HG03521 (cell line): ENCODE results near the gene SLC2A1.
"Not testable (repeated sequence)": the region's sequence is repeated elsewhere in the genome, so short reads cannot be mapped to it uniquely, and the experiment has no call there.

Experiments
- ATAC-seq: cut with Tn5 transposase; IDR thresholded peaks from one replicate; pipeline ENCODE4 v1.9.1; 2021; ENCODE audit warnings: mild to moderate bottlenecking, moderate library complexity; ENCODE audit not compliant: unreplicated experiment

SLC2A1 gene

DNA sequence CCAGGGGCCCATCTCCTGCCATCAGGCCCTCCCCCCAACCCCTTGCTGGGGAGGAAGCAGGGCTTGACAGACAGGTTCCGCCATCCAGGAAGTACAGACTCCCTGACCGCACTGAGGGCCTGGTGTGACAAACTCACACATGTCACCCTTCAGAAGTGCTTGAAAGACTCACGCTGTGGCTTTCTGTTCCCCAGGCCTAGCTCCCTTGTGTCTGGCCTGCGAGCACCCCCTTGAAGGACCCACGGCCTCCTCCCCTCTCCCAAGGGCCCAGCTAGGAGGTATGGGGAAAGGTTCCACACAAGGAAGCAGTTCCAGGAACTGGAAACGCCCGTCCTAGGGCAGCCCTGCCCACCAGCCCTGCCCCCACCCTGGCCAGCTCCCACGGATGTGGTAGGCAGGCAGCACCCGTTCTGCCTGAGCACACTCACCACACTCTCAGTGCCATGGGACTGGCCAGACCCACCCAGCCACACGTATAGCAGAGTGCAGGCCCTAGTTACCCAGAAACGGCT lies 26.7 kb downstream of the SLC2A1 start:
- peak; percentile 60 for ATAC-seq

DNA sequence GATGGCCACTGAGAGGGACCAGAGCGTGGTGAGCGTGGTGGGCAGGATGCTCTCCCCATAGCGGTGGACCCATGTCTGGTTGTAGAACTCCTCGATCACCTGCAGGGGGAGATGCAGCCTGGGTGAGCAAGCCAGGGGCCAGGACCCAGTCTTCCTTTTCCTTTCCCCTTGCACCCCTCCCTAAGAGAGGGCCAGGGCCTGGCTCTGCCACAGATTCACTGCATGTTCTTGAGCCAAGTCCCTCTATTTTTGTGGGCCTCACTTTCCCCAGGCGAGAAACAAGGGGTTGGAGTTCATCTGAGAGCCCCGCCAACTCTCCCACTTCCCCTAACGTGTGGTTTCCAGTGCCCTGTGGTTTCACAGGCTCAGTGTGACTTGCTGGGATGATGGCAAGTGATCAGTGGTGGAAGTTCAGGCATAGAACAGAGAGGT lies 27.5 kb downstream of the SLC2A1 start:
- ATAC-seq = no peak

DNA sequence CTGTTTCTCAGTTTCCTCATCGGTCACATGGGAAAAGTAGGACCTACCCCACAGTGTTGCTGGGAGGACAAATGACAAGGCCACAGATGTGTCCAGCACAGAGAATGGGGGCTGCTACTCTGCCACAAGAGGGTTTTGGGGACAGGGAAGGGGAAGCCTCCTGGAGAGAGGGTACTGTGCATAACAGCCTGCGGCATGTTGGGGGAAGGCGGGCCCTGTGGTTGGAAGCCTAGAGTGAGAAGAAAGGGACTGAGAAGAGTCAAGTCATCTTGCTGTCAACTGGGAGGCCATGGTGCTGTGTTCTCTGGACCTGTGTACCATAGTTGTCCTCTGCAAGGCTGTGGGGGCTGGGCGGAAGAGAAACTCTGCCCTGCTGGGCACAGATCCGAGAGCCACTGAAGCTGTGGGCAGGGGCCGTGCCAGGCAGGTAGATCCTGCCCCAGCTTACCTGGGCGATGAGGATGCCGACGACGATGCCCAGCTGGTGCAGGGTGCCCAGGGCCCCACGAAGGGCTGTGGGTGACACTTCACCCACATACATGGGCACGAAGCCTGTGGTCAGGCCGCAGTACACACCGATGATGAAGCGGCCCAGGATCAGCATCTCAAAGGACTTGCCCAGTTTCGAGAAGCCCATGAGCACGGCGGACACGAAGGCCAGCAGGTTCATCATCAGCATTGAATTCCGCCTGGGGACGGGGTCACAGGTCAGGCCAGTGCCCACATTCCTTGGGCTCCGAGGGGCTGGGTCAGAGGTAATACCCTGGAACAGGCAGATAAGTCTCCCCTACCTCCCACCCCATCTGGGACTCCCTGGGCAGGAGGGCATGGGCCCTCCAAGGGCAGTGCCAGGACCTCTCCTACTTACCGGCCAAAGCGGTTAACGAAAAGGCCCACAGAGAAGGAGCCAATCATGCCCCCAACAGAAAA lies 28.2 kb downstream of the SLC2A1 start:
- no peak for ATAC-seq

DNA sequence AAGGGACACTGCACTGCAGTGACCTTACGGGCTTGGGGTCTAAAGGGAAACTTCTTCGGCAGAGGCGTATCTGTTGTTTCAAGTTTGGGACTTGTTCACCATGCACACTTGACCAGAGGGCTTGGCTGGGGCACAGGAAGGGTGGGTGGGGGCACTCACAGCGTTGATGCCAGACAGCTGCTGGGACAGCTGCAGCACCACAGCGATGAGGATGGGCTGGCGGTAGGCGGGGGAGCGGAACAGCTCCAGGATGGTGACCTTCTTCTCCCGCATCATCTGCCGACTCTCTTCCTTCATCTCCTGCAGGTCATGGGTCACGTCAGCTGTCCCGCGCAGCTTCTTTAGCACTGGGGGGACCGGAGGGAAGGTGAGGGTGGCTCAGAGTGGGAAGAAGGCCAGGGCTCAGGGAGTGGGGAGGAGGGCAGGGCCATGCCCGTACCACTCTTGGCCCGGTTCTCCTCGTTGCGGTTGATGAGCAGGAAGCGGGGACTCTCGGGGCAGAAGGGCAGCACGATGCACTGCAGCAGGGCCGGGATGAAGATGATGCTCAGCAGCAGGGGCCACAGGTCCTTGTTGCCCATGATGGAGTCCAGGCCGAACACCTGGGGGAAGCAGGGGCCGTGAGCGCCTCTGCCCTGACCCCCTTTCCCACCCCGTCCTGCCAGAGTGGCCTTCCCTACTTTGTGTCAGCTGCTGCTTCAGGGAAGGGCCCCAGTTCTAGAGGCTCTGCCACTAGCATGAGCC lies 29.1 kb downstream of the SLC2A1 start:
- no peak for ATAC-seq

DNA sequence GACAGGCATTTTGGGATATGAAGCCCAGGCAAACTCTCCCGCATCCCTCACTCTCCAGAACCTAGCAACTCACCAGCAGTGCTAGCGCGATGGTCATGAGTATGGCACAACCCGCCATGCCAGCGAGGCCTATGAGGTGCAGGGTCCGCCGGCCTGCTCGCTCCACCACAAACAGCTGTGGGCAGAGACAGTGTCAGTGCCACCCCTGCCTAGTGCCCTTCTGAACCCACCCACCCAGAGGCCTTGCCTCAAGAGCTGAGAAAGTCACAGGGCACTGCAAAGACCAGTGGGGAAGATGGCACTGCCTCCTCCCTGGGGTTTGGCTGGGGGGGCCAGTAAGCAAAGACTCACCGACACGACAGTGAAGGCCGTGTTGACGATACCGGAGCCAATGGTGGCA lies 29.8 kb downstream of the SLC2A1 start:
- ATAC-seq = no peak

DNA sequence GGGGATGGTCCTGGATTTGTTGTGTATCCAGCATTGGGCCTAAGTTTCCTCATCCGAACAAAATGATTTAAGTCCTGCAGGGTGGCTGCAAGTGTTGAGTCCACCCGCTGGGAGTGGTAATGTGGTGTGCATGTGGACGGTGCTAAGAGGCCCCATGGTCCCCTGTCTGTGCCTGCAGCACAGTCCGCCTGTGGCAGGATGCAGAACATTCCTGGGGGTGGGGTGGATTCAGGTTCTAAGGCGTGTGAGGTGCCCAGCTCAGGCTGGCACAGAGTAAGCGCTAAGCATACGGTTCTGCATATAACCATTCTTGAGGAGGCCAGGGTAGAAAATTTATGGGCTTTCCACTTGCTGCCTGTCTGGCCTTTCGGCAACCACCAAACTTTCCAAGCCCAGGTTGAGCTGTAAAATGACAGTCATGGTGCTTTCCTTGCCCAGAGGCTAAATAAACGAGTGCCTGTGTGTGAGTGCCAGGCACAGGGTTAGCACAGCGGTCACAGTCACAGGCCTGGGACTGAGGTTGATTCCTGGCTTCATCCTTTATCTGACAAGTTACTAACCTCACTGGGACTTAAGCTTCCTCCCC lies 30.7 kb downstream of the SLC2A1 start:
- ATAC-seq = no peak

DNA sequence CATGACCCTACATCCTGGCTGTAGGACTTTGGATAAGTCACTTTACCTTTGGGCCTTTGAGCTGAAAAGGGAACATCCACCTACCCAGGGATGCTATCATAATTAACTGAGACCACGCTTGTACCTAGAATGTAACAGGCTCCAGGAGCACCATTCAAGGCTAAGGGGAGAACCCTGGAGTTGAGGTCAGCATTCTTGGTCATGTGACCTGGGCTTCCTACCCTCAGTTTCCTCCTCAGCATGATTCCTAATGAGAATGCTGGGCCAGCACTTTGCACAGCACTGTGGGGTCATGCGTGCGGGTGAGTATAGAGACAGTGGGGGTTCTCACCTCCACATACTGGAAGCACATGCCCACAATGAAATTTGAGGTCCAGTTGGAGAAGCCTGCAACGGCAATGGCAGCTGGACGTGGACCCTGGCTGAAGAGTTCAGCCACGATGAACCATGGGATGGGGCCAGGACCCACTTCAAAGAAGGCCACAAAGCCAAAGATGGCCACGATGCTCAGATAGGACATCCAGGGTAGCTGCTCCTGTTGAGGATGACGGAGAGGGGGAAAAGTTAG lies 31.3 kb downstream of the SLC2A1 start:
- no peak for ATAC-seq

DNA sequence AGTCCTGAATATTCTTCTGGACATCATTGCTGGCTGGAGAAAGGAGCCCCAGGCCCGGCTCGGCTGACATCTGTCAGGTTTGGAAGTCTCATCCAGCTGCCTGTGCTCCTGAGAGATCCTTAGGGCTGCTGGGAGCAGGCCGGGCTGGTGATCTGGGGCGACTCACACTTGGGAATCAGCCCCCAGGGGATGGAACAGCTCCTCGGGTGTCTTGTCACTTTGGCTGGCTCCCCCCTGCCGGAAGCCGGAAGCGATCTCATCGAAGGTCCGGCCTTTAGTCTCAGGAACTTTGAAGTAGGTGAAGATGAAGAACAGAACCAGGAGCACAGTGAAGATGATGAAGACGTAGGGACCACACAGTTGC lies 31.8 kb downstream of the SLC2A1 start:
- no peak for ATAC-seq

DNA sequence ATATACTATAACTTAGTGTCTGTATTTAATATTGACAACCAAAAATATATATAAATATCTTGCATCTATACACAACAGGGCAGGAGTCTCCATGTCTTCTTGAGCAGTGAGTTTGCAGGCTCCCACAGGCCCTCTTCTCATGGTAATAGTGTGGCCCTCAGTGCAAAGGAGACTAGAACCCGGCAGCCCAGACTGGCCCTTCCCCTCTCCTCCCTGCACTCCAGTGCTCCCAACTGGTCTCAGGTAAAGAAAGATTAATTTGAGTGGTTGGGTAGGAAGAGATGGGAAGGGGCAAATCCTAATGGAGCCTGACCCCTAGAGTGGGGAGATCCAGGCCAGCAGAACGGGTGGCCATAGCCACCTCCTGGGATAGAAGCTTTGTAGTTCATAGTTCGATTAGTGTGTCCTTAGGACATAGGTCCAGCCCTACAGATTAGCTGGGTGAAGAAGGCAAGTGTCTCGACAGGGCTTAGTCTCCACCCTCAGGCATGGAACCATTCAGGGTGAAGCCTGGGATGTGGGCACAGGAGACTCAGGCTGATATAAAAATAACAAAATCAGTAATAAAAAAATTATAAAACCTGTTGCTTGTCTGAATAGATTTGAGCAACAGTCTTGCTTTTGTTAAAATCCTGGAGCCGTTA lies 32.3 kb downstream of the SLC2A1 start:
- ATAC-seq = no peak

DNA sequence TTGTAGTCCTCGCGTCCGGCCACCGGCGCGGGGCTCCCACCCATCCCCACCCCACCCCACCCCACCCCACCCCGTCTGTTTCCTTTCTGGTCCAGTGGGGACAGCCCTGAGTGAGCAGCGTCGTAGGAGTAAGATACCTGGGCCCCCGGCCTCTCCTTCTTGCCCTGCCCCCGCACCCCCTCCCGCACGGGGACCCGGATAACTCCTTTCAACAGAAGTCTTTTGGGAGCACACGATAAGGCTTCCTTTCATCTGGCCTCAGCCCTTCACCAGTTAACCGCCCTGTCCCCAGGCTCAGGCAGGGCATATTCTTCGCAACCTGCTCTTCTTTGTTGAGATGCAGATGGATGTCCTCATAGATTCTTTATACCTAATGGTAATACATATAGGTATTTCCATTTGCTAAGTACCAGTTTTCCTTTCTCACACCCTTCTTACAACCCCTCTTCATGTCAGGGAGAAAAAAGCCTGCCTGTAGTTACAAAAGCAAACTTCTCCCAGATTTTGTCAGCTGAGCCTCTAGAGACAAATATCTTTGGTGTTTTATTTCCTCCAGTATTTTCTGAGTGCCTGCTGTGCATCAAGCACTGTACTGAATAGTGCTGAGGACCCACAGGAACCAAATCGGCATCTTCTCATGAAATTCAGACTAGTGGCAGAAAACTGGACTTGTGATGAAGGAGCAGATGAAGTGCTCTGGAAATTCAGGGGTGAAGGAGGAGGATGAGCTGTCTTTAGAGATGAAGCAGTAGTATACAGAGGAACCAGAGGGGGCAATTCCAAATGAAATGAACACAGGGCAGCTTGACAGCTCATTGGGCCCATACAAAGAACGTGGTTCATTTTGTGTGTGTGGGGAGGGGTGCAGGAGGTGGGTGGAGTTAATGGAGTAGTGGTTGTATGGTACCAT lies 33.6 kb downstream of the SLC2A1 start:
- ATAC-seq = no peak

DNA sequence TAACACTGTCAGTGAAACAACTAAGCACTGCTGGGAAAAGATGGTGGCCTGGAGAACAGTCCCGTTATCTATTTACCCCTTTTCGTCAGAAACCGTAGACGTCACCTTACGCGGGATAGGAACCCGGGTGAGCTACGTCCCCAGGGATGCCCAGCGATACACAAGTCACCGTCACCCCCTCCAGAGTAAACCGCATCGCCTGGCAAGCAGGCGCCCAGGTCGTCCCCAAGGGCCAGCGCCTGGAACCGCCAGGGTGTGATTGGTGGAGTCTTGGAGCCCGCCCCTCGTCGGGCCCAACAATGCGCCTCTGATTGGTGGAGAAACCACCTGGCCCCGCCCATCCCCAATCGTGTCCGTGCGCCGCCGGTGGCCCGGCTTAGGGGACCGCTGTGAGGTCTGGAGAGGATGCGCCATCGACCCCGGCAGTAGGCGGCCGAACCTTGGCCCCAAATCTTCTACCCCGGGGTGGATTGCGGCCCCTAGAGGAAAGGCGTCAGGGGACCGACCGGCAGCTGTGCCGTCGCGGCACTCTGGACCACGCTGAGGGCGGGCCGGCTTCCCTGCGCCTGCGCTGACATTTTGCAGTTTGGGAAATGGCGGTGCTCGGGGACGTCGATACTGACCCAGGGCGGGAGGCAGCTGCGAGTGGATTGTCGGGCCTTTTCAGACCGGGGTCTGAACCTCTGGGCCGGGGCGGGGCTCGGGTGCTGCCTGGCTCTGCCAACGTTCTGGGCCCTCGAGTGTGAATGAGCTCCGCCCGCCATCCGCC lies 34.4 kb downstream of the SLC2A1 start:
- ATAC-seq = peak; percentile 85

DNA sequence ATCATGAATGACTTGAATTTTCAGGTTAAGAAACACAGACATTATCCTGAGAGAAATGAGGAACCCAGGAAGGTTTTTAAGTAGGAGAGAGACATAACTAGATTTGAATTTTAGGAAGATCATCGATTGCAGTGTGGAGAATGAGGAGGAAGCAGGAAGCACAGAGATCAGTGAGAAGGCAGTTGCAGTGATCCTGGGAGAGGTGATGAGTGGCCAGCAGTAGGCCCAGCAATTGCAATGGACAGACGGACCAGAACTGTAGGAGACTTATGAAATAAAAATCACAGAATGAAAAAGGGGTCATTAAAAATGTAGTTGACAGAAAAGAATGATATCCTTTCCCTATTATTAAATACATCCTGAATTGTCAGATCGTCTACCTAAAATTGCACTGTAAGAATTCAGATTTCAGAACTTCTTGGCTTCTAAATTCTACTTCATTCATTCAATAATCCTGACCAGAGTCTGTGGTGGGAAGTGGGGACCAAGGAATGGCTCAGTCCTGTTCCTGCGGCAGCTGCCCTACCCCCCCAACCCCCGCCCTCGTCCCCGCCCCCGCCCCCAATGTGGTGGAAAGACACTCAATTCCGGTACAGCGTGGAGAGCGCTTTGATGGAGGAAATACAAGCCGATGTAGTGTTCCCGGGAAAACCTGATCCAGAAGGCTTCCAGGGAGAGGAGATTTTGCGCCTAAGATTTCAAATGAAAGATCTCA lies 35.1 kb downstream of the SLC2A1 start:
- no peak for ATAC-seq

DNA sequence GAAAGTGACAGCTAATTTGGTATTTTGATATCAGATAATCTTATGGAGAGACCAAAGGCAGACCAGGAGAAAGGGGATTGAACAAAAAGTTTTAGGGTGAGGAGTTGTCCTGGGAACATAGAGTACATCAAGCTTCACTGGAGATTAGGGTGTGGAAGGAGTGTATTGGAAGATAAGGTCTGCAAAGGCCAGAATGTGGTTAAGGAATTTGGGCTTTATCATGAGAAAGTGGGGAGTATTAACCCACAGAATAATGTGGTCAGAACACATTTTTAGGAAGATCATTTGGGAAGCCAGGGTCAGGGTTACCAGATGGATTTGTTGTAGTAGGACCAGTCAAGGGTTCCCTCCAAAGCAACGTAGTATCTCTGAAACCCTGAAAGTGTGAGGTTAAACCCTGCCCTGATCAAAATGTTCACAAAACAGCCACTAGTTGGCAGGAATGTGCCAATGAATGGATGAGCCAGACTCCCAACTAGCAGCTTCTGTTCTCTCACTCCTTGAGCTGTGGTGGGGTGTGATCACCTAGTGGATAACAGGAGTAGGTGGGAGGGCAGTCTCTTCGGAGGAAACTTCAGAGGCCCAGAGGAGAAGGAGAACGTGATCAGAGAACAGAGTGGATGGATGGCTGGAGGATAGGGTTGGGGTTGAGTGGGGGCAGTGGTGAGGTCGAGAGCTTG lies 35.8 kb downstream of the SLC2A1 start:
- ATAC-seq = no peak

DNA sequence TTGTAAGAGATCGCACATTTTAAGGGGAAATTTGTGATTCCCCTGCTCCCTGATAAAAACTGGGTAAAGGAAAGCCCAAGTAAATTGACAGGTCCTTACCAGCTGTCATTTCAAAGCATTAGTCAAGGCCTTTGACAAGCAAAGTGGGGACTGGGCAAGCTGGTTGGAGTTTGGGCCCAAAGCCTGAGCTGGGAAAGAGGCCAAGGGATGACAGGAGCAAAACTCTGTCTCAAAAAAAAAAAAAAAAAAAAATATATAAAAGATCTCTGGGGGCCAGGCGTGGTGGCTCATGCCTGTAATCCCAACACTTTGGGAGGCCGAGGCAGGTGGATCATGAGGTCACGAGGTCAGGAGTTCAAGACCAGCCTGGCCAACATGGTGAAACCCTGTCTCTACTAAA lies 36.9 kb downstream of the SLC2A1 start:
- no peak for ATAC-seq

DNA sequence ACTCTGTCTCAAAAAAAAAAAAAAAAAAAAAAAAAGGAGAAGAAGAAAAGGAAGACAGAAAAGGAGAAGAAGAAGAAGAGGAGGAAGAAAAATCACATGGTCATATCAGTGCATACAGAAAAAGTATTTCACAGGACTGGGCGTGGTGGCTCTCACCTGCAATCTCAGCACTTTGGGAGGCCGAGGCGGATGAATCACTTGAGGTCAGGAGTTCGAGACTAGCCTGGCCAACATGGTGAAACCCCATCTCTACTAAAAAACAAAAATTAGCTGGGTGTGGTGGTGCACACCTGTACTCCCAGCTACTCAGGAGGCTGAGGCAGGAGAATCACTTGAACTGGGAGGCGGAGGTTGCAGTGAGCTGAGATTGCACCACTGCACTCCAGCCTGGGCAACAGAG lies 39.0 kb downstream of the SLC2A1 start:
- ATAC-seq = not testable (repeated sequence)

DNA sequence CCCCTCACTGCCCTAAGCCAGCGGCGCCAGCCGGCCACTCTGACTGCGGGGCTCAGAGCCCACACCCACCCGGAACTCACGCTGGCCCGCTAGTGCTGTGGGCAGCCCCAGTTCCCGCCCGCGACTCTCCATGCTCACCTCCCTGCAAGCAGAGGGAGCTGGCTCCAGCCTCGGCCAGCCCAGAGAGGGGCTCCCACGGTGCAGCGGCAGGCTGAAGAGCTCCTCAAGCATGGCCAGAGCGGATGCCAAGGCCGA lies 41.5 kb downstream of the SLC2A1 start:
- no peak for ATAC-seq

DNA sequence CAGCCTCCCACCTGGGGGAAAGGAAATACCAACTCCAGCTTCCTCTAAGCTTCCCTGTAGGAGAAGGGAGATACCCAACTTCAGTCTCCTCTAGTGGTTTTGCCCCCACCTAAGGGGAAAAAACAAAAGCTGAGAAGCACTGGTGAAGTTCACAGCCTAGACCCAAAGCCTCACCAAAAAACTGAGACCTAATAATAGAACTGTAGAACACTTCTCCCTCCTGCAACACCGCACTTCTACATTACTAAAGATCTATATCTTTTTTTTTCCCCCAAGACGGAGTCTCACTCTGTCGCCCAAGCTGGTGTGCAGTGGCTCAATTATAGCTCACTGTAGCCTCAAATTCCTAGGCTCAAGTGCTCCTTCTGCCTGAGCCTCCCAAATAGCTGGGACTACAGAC lies 43.2 kb downstream of the SLC2A1 start:
- no peak for ATAC-seq

DNA sequence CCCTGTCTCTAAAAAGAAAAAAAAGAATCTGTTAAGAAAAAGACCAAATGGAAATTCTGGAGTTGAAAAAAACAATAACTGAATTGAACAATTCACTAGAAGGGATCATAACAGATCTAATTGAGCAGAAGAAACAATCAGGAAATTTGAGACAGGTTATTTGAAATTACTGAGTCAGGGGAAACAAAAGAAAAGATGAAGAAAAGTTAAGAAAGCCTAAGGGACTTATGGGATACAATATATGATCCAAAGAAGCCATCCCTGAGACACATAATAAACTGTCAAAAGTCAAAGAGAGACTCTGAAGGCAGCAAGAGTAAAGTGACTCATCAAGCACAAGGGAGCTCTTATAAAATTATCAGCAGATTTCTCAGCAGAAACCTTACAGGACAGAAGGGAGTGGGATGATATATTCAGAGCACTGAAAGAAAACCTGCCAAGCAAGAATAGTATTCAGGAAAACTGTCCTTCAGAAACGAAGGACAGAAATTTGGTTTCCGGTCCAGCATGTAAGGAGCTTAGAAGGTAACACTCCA lies 44.5 kb downstream of the SLC2A1 start:
- no peak for ATAC-seq
